HUES48 (cell line): ENCODE results near the gene CCNT2.

Experiments used
- H3K27ac ChIP-seq: one replicate; pipeline ENCODE4 v1.7.0; 2013; ENCODE audit warnings: low read depth, low read length, inconsistent platforms
- H3K27me3 ChIP-seq: 2 replicates; pipeline ENCODE4 v1.6.1; 2013; ENCODE audit warnings: mild to moderate bottlenecking, low read length; ENCODE audit not compliant: control insufficient read depth, insufficient read depth
- H3K36me3 ChIP-seq: 2 replicates; pipeline ENCODE4 v1.6.1; 2013; ENCODE audit warnings: low read length; ENCODE audit not compliant: control insufficient read depth, insufficient read depth
- H3K4me1 ChIP-seq: 2 replicates; pipeline ENCODE4 v1.6.1; 2013; ENCODE audit warnings: mild to moderate bottlenecking, low read length; ENCODE audit not compliant: control insufficient read depth, insufficient read depth
- H3K4me3 ChIP-seq: 2 replicates; pipeline ENCODE4 v1.5.1; 2013; ENCODE audit warnings: mild to moderate bottlenecking, low read depth, low read length
- H3K9ac ChIP-seq: 2 replicates; pipeline ENCODE4 v1.6.1; 2013; ENCODE audit warnings: mild to moderate bottlenecking, low read depth, low read length, moderate library complexity
- H3K9me3 ChIP-seq: 2 replicates; pipeline ENCODE4 v1.6.1; 2013; ENCODE audit warnings: low read length; ENCODE audit not compliant: control insufficient read depth, insufficient read depth

CCNT2 gene

DNA sequence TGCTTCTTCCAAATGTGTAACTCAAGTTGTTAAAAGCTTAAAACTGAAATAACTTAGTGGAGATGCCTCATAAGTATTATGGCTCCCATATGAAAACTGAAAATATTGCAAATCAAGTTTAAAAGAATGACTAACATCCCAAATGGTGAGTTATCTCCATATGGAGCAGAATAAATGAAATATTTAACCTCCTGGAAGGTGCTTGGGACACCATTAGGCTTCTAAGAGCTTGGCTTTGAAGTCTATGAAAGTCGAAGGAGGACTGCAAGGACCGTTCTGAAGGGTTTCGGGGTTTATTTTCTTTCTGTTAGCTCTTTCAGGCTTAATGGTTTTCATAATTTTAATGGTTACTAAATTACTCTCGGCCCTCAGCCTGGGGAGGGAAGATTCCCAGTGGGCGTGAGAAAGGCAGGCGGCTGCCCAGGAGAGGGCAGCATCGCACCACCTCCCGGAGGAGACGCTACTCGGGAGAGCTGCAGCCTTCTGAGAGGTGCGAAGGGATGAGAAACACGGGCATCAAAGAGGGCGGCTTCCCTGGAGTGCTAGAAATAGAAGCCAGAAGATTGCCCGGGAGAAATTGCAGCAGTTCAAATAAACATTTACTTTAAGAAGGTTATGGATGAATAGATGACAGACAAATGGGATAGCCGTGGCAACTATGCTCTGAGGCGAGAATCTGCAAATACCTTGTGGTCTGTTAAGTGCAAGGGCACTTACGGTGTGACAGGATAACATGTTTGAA, 85.6 kb downstream of the CCNT2 start:
- Histone ChIP-seq H3K9ac (no peak overlapping the region), H3K36me3 (no peaks in the 10 kb centered on the region), H3K27ac (no peak overlapping the region), H3K4me1 (peaks cover 9% of the 10 kb centered on the region), H3K4me3 (no peak overlapping the region), H3K9me3 (no peaks in the 10 kb centered on the region), H3K27me3 (peaks cover 15% of the 10 kb centered on the region)

DNA sequence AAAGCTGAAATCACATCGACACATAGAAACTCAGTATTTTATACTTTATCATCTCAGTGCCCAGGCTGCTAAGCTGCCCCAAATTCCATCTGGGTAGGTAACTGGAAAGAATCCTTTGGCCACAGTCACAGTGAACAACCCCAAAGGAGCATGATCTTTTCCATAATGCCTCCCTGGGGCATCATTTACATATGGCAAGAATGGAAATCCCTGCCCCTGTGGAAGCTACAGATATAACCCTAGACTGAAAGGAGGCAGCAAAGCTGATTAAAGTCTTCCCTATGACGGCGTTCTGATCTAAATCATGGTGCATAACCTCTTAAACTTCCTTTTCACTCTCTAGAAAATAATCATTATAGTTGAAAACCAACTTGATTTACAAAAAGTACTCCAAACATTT, 87.1 kb downstream of the CCNT2 start:
- Histone ChIP-seq H3K9me3 (no peaks in the 10 kb centered on the region), H3K27me3 (peaks cover 15% of the 10 kb centered on the region), H3K36me3 (no peaks in the 10 kb centered on the region), H3K27ac (no peak overlapping the region), H3K9ac (no peak overlapping the region), H3K4me1 (peaks cover 9% of the 10 kb centered on the region), H3K4me3 (no peak overlapping the region)
